GM23338 (cell line): Measurements from ENCODE around the gene FAM227B. TPM values are rescaled to one million over a fixed set of nuclear protein-coding genes. Genes with fewer than 3 reads are reported as not detected.

Experiments
- ATAC-seq: fragments of 200-7000 bp; cut with Tn5 transposase; 3 replicates; pipeline ENCODE4 v1.9.1; 2020
- DNase-seq: peaks from one replicate; pipeline ENCODE4 v3.0.0-alpha.2; 2015; ENCODE audit warnings: low spot score
- H2AFZ ChIP-seq: fragments of 200-600 bp; sonication (generic); 2 replicates; pipeline ENCODE4 v1.8.0; 2016; ENCODE audit warnings: antibody characterized with exemption, mild to moderate bottlenecking, moderate library complexity
- H3F3A ChIP-seq: fragments of 200-600 bp; sonication (generic); replicated peaks from 2 replicates; pipeline ENCODE4 v1.8.0; 2017; ENCODE audit warnings: antibody characterized with exemption, mixed run types, low read depth
- H3K27ac ChIP-seq: fragments of 200-600 bp; sonication (generic); 2 replicates; pipeline ENCODE4 v1.6.1; 2016; ENCODE audit warnings: low read depth
- H3K27me3 ChIP-seq: fragments of 200-600 bp; sonication (generic); 2 replicates; pipeline ENCODE4 v1.8.0; 2016; ENCODE audit warnings: mild to moderate bottlenecking, mixed run types, moderate library complexity; ENCODE audit not compliant: insufficient read depth
- H3K36me3 ChIP-seq: fragments of 200-600 bp; sonication (generic); 2 replicates; pipeline ENCODE4 v1.8.0; 2016; ENCODE audit warnings: mild to moderate bottlenecking; ENCODE audit not compliant: insufficient read depth
- H3K4me1 ChIP-seq: fragments of 200-600 bp; sonication (generic); 2 replicates; pipeline ENCODE4 v1.8.0; 2016; ENCODE audit warnings: mild to moderate bottlenecking, moderate library complexity; ENCODE audit not compliant: insufficient read depth
- H3K4me2 ChIP-seq: fragments of 200-600 bp; sonication (generic); 2 replicates; pipeline ENCODE4 v1.7.1; 2017; ENCODE audit warnings: mixed run types
- H3K4me3 ChIP-seq: fragments of 200-600 bp; sonication (generic); 2 replicates; pipeline ENCODE4 v1.6.1; 2016; ENCODE audit warnings: mixed run types
- H3K79me2 ChIP-seq: fragments of 200-600 bp; sonication (generic); replicated peaks from 2 replicates; pipeline ENCODE4 v1.8.0; 2017; ENCODE audit warnings: mild to moderate bottlenecking; ENCODE audit not compliant: insufficient read depth
- H3K9me2 ChIP-seq: fragments of 200-600 bp; sonication (generic); 2 replicates; pipeline ENCODE4 v1.8.0; 2017; ENCODE audit not compliant: insufficient read depth
- H4K20me1 ChIP-seq: fragments of 200-600 bp; sonication (generic); replicated peaks from 2 replicates; pipeline ENCODE4 v1.8.0; 2017; ENCODE audit warnings: mild to moderate bottlenecking; ENCODE audit not compliant: insufficient read depth
- H3K27ac Mint-ChIP-seq: 2 replicates; pipeline ENCODE4 v1.8.0; 2020; ENCODE audit warnings: inconsistent platforms, mild to moderate bottlenecking, moderate library complexity, mixed read lengths
- H3K27me3 Mint-ChIP-seq: 3 replicates; pipeline ENCODE4 v1.8.0; 2022; ENCODE audit warnings: low read depth, mild to moderate bottlenecking, moderate library complexity, mixed read lengths, inconsistent platforms; ENCODE audit not compliant: insufficient read depth, poor library complexity
- H3K36me3 Mint-ChIP-seq: 3 replicates; pipeline ENCODE4 v1.8.0; 2021; ENCODE audit warnings: low read depth, mild to moderate bottlenecking, inconsistent platforms, moderate library complexity, mixed read lengths
- H3K4me1 Mint-ChIP-seq: 3 replicates; pipeline ENCODE4 v1.8.0; 2020; ENCODE audit warnings: mild to moderate bottlenecking, inconsistent platforms, mixed read lengths
- H3K4me3 Mint-ChIP-seq: 3 replicates; pipeline ENCODE4 v1.8.0; 2021; ENCODE audit warnings: moderate library complexity, mild to moderate bottlenecking, inconsistent platforms, mixed read lengths
- H3K9me3 Mint-ChIP-seq: 3 replicates; pipeline ENCODE4 v1.8.0; 2020; ENCODE audit warnings: moderate library complexity, mild to moderate bottlenecking, inconsistent platforms, mixed read lengths
- EZH2phosphoT487 ChIP-seq: fragments of 200-600 bp; sonication (generic); IDR thresholded peaks from one replicate; pipeline ENCODE4 v1.8.1; 2018; ENCODE audit warnings: antibody characterized with exemption; ENCODE audit not compliant: unreplicated experiment
- NANOG ChIP-seq: IDR thresholded peaks from 2 replicates; pipeline ENCODE4 v1.6.1; 2016; ENCODE audit warnings: antibody characterized with exemption, borderline replicate concordance
- STAT1 ChIP-seq: IDR thresholded peaks from one replicate; pipeline ENCODE4 v1.6.1; 2016; ENCODE audit warnings: antibody characterized with exemption; ENCODE audit not compliant: unreplicated experiment
- ZNF114 ChIP-seq: fragments of 250-450 bp; sonication (Bioruptor Pico); IDR thresholded peaks from 2 replicates; pipeline ENCODE4 v1.5.0; 2020; ENCODE audit warnings: mild to moderate bottlenecking, moderate library complexity
- ZNF462 ChIP-seq: fragments of 250-450 bp; sonication (Bioruptor Pico); IDR thresholded peaks from 2 replicates; pipeline ENCODE4 v1.5.0; 2020; ENCODE audit warnings: mild to moderate bottlenecking, moderate library complexity
- polyA plus RNA-seq: library from polyadenylated mRNA; unstranded; fragments of >200 nt; fragmentation: Nextera tagmentation; extraction: Ambion mirVana; gene quantifications from 2 replicates; pipeline ENCODE4 v1.2.1, GENCODE V29; 2016
- total RNA-seq: library from RNA; depleted of rRNA; stranded (reverse); fragments of >200 nt; shearing (Covaris generic); gene quantifications from 2 replicates; pipeline ENCODE4 v1.2.3, GENCODE V29; 2014

FAM227B gene
- total and polyA plus RNA-seq, 2 experiments from 2014 or later = 2.6 to 10.2 TPM

DNA sequence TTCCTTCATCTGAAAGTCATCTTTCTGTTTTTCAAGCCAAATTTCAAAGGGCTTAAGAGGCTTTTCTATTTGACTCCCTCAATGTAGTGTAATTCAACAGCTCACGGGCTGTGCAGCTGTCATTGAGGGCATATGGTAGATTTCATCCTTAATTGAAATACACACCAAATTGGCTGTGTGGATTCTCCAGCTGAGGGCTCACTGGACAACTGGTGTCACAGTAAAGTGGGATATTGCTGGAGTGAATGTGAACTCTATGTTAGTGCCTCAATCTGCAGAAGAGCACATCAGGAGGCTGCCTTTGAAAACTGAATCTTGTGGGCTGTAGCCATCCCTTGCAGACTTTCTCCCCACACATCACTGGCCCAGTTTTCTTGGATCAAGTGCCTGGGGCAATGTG lies 330.4 kb downstream of the FAM227B start (continued):
- no peak for TF ChIP-seq ZNF462 (CRISPR knock-in tag)
- TF ChIP-seq NANOG = no peak
- TF ChIP-seq STAT1 = no peak
- TF ChIP-seq EZH2phosphoT487 = no peak

GRCh38 chr15:49288391-49288790 lies 332.2 kb downstream of the FAM227B start:
- H3K27me3 ChIP-seq = no peaks in the 10 kb centered on the region

More at GRCh38 chr15:49288391-49288790, 332.2 kb downstream of the FAM227B start:
- H3K4me2 ChIP-seq = no peak overlapping the region
- H3K36me3 ChIP-seq = no peaks in the 10 kb centered on the region
- TF ChIP-seq ZNF462 (CRISPR knock-in tag) (no peak), ZNF114 (CRISPR knock-in tag) (no peak)
- peaks cover 11% of the 10 kb centered on the region for H3K4me1 ChIP-seq
- ATAC-seq (no peak), DNase-seq (no peak)
- H3K27ac ChIP-seq = no peak overlapping the region
- H3K36me3 Mint-ChIP-seq = peaks cover 15% of the 10 kb centered on the region
- no peaks in the 10 kb centered on the region for H4K20me1 ChIP-seq
- H3K4me3 Mint-ChIP-seq = no peak overlapping the region
- H3F3A ChIP-seq = no peaks in the 10 kb centered on the region
- H3K4me3 ChIP-seq = no peak overlapping the region
- H3K27ac Mint-ChIP-seq = no peak overlapping the region
- H3K79me2 ChIP-seq = no peaks in the 10 kb centered on the region
- peaks cover 3% of the 10 kb centered on the region for H3K27me3 Mint-ChIP-seq
- H3K4me1 Mint-ChIP-seq = peaks cover 26% of the 10 kb centered on the region
- H3K9me2 ChIP-seq = peaks cover 11% of the 10 kb centered on the region
- no peaks in the 10 kb centered on the region for H3K9me3 Mint-ChIP-seq
- H2AFZ ChIP-seq = no peak overlapping the region
